Right lobe of liver (tissue), 6 donors: ENCODE measurements around the gene FNTB. TPM values are rescaled to one million over a fixed set of nuclear protein-coding genes. Genes with fewer than 3 reads are reported as not detected.
A peak's percentile ranks its signal among the peaks of the same experiment; 100 is the strongest.

Experiments
- ATAC-seq, 4 donors: fragments of 200-7000 bp; cut with Tn5 transposase; one replicate each; pipeline ENCODE4 v1.9.1; 2020; ENCODE audit warnings: mild to moderate bottlenecking in 4 of 4, moderate library complexity in 4 of 4
- DNase-seq, 3 donors: peaks; one replicate each; pipeline ENCODE4 v3.0.0-alpha.2; 2020
- H3K27ac ChIP-seq, 3 donors: fragments of 200-600 bp; one replicate each; pipeline ENCODE4 v1.8.0; 2022
- H3K27me3 ChIP-seq, 2 donors: fragments of 200-600 bp; one replicate each; pipeline ENCODE4 v1.8.0; 2022
- H3K36me3 ChIP-seq, 4 donors: fragments of 200-600 bp; sonication (generic) in 1 of 4; one replicate each; pipeline versions ENCODE4 v1.5.1 to v1.8.0; 2017 to 2022; ENCODE audit warnings: control low read depth in 1 of 4
- H3K4me1 ChIP-seq, 4 donors: fragments of 200-600 bp; sonication (generic) in 1 of 4; one replicate each; pipeline versions ENCODE4 v1.5.1 to v1.8.0; 2017 to 2022; ENCODE audit warnings: control low read depth in 1 of 4
- H3K4me3 ChIP-seq, 3 donors: fragments of 200-600 bp; one replicate each; pipeline ENCODE4 v1.8.0; 2022
- H3K9me3 ChIP-seq, 4 donors: fragments of 200-600 bp; sonication (generic) in 1 of 4; one replicate each; pipeline versions ENCODE4 v1.5.1 to v1.8.0; 2017 to 2022; ENCODE audit warnings: control low read depth in 1 of 4
- POLR2A ChIP-seq: fragments of 450-650 bp; IDR thresholded peaks from one replicate; pipeline ENCODE4 v1.6.1; 2017; ENCODE audit warnings: antibody characterized with exemption, mild to moderate bottlenecking
- WGBS: methylation state at CpG from one replicate; pipeline ENCODE4 v1.1.6; 2018; ENCODE audit warnings: low coverage, low lambda C conversion rate; ENCODE audit not compliant: insufficient coverage; ENCODE audit errors: missing lambda C conversion rate; 5-methylcytosine and 5-hydroxymethylcytosine counted together
- intact Hi-C, 2 donors: fragments of 100-400 bp; cut with DNase I; formaldehyde crosslinking; loops; one replicate each; pipeline versions ENCODE4 v1.11.2 to v1.14.1; 2022
- total RNA-seq, 6 experiments: library from RNA; depleted of rRNA in 2 of 6; stranded (reverse); fragments of >200 nt in 2 of 6; fragmentation: NEBNext Ultra II Directional in 3 of 6; extraction: Animal tissue kit (Norgen Biotek cat#: 25700) in 3 of 6; gene quantifications; one replicate each; pipeline versions ENCODE4 v1.1.0 to v1.2.4, GENCODE V29; 2016 to 2023
- TF ChIP-seq, protein P1 (sequence below), 4 donors: fragments of 200-600 bp in 3 of 4; fragments of 450-650 bp in 1 of 4; IDR thresholded peaks; one replicate each; pipeline versions ENCODE4 v1.5.1 to v1.8.0; 2016 to 2022; ENCODE audit warnings: antibody characterized with exemption in 4 of 4, mild to moderate bottlenecking in 2 of 4
- donor health status: DM: no; HTN: yes; CAD: no.
- donor health status: DM: no; HTN: no; CAD: no.
- donor health status: DM: no; HTN: no; CAD: no.
- donor health status: DM: no; HTN: yes; CAD: no.
- donor health status: DM: no; HTN: yes; CAD: no.

The FNTB gene
- total RNA-seq, 6 experiments from 2014 or later, result 6.1 to 19.2 (median 9.0) TPM

GRCh38 chr14:64944041-64944440, 42.7 kb upstream of the FNTB start:
- no peaks in the 10 kb centered on the region for H3K27me3 ChIP-seq
- H3K27ac ChIP-seq, result peak overlapping the region in 1 of 3 donors; percentile 60
- intact Hi-C loops, result no loop called here
- TF ChIP-seq, protein P1, sequence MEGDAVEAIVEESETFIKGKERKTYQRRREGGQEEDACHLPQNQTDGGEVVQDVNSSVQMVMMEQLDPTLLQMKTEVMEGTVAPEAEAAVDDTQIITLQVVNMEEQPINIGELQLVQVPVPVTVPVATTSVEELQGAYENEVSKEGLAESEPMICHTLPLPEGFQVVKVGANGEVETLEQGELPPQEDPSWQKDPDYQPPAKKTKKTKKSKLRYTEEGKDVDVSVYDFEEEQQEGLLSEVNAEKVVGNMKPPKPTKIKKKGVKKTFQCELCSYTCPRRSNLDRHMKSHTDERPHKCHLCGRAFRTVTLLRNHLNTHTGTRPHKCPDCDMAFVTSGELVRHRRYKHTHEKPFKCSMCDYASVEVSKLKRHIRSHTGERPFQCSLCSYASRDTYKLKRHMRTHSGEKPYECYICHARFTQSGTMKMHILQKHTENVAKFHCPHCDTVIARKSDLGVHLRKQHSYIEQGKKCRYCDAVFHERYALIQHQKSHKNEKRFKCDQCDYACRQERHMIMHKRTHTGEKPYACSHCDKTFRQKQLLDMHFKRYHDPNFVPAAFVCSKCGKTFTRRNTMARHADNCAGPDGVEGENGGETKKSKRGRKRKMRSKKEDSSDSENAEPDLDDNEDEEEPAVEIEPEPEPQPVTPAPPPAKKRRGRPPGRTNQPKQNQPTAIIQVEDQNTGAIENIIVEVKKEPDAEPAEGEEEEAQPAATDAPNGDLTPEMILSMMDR (IDR thresholded peaks at IDR 0.05), result no peak
- no peak for TF ChIP-seq POLR2A
- H3K4me3 ChIP-seq, result no peak overlapping the region
- peaks cover 0 to 60% (median 16%) of the 10 kb centered on the region in 4 donors for H3K4me1 ChIP-seq
- ATAC-seq (no peak), DNase-seq (peak in 1 of 3 donors; percentile 14)
- peaks cover 0 to 24% (median 0%) of the 10 kb centered on the region in 4 donors for H3K36me3 ChIP-seq
- no peaks in the 10 kb centered on the region for H3K9me3 ChIP-seq
- 100% methylated on average over 1 of the region's 2 CpGs for WGBS

- TF ChIP-seq, protein P1 (IDR thresholded peaks at IDR 0.05), result no peak
- TF ChIP-seq POLR2A, result no peak
- Histone ChIP-seq H3K36me3 (peaks cover 0 to 18% (median 0%) of the 10 kb centered on the region in 4 donors), H3K27ac (peak overlapping the region in 1 of 3 donors; percentile 60), H3K27me3 (no peaks in the 10 kb centered on the region), H3K4me1 (peaks cover 0 to 57% (median 14%) of the 10 kb centered on the region in 4 donors), H3K4me3 (no peak overlapping the region), H3K9me3 (no peaks in the 10 kb centered on the region)
- intact Hi-C loops, result no loop called here
- peak in 1 of 3 donors; percentile 36 for DNase-seq
- WGBS, result 63% methylated on average over 2 of the region's 4 CpGs
- ATAC-seq, result no peak
Observed at GRCh38 chr14:64944861-64945260, 41.8 kb upstream of the FNTB start.

DNA sequence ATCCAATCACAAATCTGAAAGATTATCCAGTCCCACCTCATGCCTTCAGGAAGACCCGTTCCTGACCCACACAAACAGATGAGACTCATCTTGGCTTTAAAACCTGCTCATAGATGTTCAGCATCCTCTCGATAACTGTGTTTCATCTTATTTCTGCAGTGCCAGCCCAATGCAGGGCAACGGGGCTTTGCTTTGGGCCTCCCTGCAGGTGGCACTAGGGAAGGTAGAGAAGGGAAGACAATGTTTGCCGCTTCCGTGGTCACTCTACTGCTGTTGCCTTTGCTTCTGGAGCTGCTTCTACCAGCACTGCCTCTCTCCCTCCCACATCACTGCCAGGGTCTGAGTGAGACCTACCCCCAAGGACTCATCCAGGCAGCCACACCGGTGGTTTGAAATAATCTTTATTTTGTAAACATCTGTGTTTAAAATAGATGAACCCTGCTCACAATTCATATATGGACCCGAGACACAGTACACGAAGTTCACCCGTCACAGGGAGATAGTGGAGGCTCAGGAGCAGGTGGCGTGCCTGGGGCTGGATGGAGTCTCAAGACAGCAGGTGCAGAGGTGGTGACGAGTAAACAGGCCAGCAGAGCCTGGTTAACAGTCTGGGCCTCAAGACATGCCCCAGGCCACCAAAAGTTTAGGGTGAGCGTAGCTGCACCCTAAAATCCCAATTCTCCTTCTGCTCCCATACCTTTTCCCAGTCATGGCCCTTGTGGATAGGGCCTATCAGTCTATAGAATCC, 41.1 kb upstream of the FNTB start:
- no peak overlapping the region for H3K4me3 ChIP-seq
- no peak overlapping the region for H3K27ac ChIP-seq
- intact Hi-C loops, result no loop called here
- DNase-seq, result peak in 1 of 3 donors; percentile 23
- H3K9me3 ChIP-seq, result no peaks in the 10 kb centered on the region
- 97% methylated on average over 10 of the region's 12 CpGs for WGBS
- TF ChIP-seq, protein P1 (IDR thresholded peaks at IDR 0.05), result no peak
- TF ChIP-seq POLR2A, result no peak
- H3K36me3 ChIP-seq, result peaks cover 0 to 12% (median 0%) of the 10 kb centered on the region in 4 donors
- no peaks in the 10 kb centered on the region for H3K27me3 ChIP-seq
- no peak for ATAC-seq
- peaks cover 0 to 52% (median 14%) of the 10 kb centered on the region in 4 donors for H3K4me1 ChIP-seq

GRCh38 chr14:64946310-64947045, 40.2 kb upstream of the FNTB start:
- ATAC-seq, result no peak
- DNase-seq, result peak in 1 of 3 donors; percentile 13
- intact Hi-C loops, result no loop called here
- peak overlapping the region in 1 of 3 donors; percentile 80 for H3K27ac ChIP-seq
- TF ChIP-seq, protein P1 (IDR thresholded peaks at IDR 0.05), result no peak
- TF ChIP-seq POLR2A, result no peak
- H3K27me3 ChIP-seq, result no peaks in the 10 kb centered on the region
- peaks cover 0 to 52% (median 14%) of the 10 kb centered on the region in 4 donors for H3K4me1 ChIP-seq
- WGBS, result 85% methylated on average over 6 of the region's 6 CpGs
- peaks cover 0 to 5% (median 0%) of the 10 kb centered on the region in 4 donors for H3K36me3 ChIP-seq
- no peak overlapping the region for H3K4me3 ChIP-seq
- H3K9me3 ChIP-seq, result no peaks in the 10 kb centered on the region
